Measurements from ENCODE around the gene LARGE1.

LARGE1 gene

GRCh38 chr22:33680632-33681031 lies 239.6 kb downstream of the LARGE1 start:
- in situ Hi-C loops (cut with HindIII; ENCODE audit: low sequenced_read_pairs) = no loop called here

GRCh38 chr22:33678523-33678922 lies 241.8 kb downstream of the LARGE1 start:
- in situ Hi-C loops (cut with HindIII; ENCODE audit: low sequenced_read_pairs) = no loop called here

DNA sequence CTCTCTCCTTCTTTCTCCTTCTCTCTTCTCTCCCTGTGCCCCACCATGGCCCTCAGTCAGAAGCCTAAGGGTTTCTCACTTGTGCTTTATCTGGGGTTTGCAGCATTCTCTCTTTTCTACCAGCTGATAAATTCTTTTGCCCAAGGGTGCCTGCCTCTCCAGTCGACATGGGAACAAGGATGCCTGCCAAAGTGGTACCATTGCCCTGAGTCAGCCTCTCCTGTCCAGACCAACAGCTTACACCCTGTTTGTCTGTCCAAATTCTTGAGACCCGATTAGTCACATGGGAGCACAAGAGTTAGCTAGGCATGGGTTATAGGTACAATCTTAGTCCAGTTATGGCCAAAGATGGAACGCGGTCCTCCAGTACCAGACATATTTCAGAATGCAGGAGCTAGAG lies 242.7 kb downstream of the LARGE1 start:
- in situ Hi-C loops (cut with HindIII; ENCODE audit: low sequenced_read_pairs) = no loop called here

DNA sequence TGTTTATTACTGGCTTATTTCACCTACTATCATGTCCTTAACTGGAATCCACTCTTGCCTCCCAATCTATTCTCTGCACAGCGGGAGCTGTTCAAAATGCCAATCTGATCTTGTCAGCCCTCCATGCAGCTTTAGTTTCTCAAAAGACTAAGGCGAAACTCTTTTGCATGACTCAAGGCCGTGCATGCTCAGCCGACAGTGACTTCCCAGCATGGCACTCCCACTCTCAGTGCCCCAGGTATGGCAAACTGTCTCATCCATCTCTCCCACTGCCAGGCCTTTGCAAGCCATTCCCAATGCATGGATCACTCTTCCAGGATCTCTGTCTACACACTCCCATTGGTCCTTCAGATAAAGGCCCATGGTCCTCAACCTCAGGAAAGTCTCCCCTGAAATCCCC lies 245.9 kb downstream of the LARGE1 start:
- in situ Hi-C loops (cut with HindIII; ENCODE audit: low sequenced_read_pairs) = no loop called here

DNA sequence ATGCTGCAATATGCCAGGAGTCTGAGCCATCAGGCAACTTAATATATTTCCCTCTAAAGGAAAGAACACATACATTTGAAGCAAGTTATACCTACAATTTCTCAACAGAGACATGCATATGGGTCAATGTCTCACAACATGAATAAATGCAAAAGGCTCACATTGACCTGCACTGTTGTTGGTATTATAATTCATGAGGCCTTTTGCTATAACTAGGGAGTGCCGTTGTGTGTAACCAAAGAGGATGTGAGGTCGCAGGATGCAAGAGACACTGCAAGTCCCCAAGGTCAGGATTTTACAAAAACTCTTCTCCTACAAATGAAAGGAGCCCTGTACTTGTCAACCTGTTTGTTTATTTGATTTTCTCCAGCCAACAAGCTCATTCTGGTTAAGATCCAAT lies 250.5 kb downstream of the LARGE1 start:
- in situ Hi-C loops (cut with HindIII; ENCODE audit: low sequenced_read_pairs) = no loop called here

GRCh38 chr22:33666961-33667619 lies 253.2 kb downstream of the LARGE1 start:
- in situ Hi-C loops (cut with HindIII; ENCODE audit: low sequenced_read_pairs) = no loop called here

GRCh38 chr22:33666279-33666960 lies 253.9 kb downstream of the LARGE1 start:
- in situ Hi-C loops (cut with HindIII; ENCODE audit: low sequenced_read_pairs) = no loop called here

DNA sequence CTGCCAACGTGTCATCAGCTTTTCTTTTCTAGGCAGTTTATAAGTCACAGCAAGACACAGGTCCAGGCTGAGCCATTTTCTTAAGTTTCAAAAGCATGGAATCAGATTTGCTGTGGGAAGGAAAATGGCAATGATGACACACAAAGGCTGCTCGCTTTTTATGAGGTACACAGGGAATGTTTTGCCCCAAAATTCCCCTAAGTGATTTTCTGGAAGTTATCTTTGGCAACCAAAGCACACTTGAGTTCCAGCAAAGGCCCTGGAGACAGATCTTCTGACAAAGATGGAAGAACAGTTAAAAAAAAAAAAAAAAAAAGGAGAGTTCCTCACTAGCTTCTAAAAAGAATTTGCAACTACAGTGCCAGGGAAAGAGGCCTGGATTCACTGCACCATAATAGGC lies 260.8 kb downstream of the LARGE1 start:
- in situ Hi-C loops (cut with HindIII; ENCODE audit: low sequenced_read_pairs) = no loop called here

DNA sequence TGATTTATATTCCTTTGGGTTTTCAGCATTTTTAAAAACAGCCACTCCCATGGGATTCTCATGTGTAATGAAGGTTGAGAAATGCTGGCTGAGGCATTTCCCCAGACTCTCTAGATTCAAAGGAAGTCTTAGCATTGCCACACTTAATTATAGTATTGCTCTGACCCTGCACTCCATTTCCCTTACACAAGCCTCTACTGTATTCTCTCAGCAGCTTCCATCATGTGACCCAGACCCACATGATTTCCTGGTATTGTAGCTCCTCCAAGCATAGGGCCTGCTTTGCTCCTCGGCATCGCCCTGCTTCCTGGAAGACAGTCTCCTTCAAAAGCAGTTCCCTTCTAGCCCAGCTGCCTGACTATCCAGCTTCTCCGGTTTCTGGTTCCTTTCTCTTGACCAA lies 261.5 kb downstream of the LARGE1 start:
- in situ Hi-C loops (cut with HindIII; ENCODE audit: low sequenced_read_pairs) = no loop called here

DNA sequence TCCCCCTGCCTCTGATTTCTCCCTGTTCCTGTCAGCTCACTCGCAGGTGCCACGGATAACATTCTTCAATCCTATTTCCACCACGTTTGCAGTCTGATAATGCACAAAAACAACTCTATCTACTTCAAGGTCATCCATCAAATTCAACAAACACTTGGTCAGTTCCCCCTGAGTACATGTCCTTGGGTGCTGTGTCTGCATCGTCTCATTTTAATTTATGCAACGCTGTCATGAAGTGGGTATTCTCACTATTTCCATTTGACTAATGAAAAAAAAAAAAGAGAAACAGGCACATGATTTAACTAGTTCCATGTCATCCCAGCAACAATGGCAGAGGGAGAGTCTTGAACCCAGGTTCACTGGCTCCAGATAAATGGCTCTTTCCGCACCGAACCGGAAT lies 262.6 kb downstream of the LARGE1 start:
- in situ Hi-C loops (cut with HindIII; ENCODE audit: low sequenced_read_pairs) = no loop called here

GRCh38 chr22:33656808-33657628 lies 263.3 kb downstream of the LARGE1 start:
- in situ Hi-C loops (cut with HindIII; ENCODE audit: low sequenced_read_pairs) = no loop called here

GRCh38 chr22:33654173-33654895 lies 265.9 kb downstream of the LARGE1 start:
- in situ Hi-C loops (cut with HindIII; ENCODE audit: low sequenced_read_pairs) = no loop called here

DNA sequence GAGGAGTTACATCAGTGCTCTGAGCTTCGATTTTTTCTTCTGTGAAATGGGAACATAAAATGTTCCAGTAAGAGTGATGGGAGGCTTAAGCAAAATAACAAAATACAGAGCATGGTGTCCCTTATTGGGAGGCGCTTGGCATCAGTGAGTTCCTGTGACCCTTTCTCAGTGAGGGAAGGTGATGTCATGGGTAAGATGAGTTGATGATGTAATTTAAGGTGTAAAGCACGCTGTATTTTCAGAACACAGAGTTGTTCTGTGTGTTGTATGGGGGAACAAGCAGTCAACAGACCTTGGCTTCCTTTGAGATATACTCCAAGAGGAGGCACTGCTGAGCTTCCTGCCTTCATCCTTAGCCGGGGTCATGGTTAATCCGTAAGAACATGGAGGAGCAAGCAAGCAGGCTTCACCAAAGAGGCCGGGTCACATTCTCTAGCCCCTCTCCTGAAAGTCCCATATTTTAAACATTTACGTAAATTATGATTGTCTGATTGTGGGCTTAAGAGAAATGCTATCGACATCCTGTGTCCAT lies 266.7 kb downstream of the LARGE1 start:
- in situ Hi-C loops (cut with HindIII; ENCODE audit: low sequenced_read_pairs) = no loop called here

GRCh38 chr22:33652615-33653014 lies 267.7 kb downstream of the LARGE1 start:
- in situ Hi-C loops (cut with HindIII; ENCODE audit: low sequenced_read_pairs) = no loop called here

DNA sequence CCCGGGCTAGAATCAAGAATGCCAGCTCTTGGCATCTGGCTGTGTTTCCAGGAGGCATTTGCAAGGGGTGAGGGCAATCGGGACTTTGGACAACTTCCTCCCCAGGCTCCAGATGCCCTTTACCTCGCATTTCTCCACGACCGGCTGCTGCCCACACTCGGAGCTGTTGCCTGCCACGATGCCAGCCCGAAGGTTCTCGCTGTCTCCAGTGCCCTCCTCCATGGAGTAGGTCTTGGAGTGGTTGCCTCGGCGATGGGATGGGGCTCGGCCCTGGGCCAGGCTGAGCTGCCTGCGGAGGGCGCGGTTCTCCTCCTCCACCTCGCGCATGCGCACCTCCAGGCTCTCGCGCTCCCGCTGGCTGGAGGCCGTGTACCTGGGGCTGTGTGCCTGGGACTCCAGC lies 270.0 kb downstream of the LARGE1 start:
- in situ Hi-C loops (cut with HindIII; ENCODE audit: low sequenced_read_pairs) = no loop called here

- in situ Hi-C loops (cut with HindIII; ENCODE audit: low sequenced_read_pairs) = no loop called here
Observed at GRCh38 chr22:33648478-33648877, 271.8 kb downstream of the LARGE1 start.

DNA sequence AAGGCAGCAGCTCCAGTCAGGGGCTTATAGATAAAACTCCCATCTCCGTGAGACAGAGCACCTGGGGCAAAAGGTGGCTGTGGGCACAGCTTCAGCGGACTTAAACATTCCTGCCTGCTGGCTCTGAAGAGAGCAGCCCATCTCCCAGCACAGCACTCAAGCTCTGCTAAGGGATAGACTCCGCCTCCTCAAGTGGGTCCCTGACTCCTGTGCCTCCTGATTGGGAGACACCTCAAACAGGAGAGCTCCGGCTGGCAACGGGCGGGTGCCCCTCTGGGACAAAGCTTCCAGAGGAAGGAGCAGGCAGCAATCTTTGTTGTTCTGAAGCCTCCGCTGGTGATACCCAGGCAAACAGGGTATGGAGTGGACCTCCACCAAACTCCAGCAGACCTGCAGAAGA lies 279.4 kb downstream of the LARGE1 start:
- in situ Hi-C loops (cut with HindIII; ENCODE audit: low sequenced_read_pairs) = no loop called here

DNA sequence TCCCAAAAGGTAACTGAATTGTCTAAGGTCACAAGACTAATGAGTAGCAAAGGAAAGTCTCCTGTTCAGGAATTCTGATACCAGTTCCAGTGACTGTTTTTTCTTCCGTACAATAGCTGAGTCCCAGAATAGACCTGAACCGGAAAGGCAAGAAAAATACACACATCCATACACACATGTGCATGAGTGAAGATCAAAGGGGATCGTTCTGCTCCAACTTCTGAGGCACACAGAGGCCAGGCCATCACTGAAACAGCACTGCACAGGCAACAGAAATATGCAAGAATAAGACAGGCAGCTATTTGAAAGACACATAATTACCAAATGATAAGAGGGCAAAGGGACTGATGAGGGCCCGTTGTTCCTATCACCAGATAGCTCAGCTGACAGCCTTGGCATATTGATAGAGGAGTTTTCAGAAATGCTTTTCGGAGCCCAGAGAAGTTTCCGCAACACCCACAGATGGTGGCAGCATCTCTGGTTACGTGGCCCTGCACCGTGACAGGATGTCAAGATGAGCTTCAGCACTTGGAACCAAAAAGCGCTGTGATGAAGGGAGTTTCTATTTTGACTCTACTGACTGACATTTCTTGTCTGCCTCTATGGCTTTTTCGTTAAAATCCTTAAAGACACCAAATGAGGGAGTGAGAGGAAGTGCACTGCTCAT lies 280.6 kb downstream of the LARGE1 start:
- in situ Hi-C loops (cut with HindIII; ENCODE audit: low sequenced_read_pairs) = no loop called here

DNA sequence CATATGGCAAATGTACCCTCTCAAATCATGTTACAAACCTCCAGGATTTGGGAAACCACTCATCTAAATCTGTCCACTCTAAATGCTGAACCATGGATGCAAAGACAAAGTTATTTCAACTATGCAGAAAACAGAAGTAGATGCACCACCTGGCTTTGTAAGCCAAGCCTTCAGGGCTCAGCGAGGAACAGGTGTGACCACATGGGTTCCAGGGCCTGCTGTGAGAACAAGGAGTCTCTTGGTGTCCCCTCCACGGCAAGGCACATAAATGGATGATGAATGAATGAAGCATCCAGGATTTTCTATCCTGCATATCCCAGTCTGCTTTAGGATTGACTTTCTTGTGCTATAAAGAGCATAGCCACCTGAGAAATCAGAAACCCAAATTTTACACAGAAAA lies 284.5 kb downstream of the LARGE1 start:
- in situ Hi-C loops (cut with HindIII; ENCODE audit: low sequenced_read_pairs) = no loop called here

DNA sequence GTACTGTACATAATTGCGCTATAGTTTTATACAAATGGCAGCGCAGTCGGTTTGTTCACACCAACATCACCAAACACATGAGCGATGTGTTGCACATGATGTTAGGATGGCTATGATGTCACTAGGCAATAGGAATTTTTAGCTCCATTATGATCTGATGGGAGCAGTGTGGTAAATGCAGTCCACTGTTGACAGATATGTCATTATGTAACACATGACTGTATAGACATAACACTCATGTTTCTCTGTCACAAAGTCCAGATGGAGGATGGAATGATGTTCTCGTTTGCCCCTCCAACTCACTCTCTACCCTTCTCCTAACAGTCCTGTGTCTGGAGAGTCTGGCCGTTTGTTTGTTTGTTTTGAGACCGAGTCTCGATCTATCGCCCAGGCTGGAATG lies 288.5 kb downstream of the LARGE1 start:
- in situ Hi-C loops (cut with HindIII; ENCODE audit: low sequenced_read_pairs) = no loop called here

- in situ Hi-C loops (cut with HindIII; ENCODE audit: low sequenced_read_pairs) = no loop called here
Observed at GRCh38 chr22:33625959-33626358, 294.3 kb downstream of the LARGE1 start.

Data from DLD1 (cell line).